ENCODE measurements around the gene KRTAP3-2. TPM values are rescaled to one million over a fixed set of nuclear protein-coding genes. Genes with fewer than 3 reads are reported as not detected.

The KRTAP3-2 gene
- polyA plus RNA-seq, 1 donor from 2014 or later: not detected

DNA sequence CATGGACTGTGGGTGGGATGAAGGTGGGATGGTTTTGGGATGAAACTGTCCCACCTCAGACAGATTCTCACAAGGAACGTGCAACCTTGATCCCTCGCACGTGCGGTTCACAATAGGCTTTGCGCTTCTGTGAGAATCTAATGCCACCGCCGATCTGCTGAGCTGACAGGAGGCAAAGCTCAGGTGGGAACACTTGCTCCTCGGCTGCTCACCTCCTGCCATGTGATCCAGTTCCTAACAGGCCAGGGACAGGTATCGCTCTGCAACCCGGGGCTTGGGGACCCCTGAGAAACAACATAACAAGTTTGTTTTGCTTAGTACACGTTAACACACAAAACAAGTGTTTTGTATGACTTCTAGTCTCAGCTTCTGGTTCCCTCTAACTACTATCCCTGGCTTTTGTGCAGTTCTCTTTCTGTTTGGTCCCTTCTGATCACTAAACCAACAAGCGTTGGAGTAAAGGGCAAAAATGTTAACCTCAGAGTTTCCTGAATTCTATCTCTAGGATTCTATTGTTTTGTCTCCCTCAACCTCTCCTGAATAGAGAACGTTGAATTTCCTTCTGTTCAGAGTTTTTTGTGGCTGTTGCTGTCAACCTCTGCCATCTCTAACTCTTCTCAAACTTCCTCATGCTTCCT, 17.0 kb upstream of the KRTAP3-2 start:
- Mint-ChIP-seq H3K9me3 (peaks cover 3 to 6% (median 4%) of the 10 kb centered on the region in 3 donors), H3K27me3 (no peaks in the 10 kb centered on the region), H3K27ac (no peak overlapping the region), H3K4me3 (no peak overlapping the region), H3K36me3 (no peaks in the 10 kb centered on the region), H3K4me1 (no peaks in the 10 kb centered on the region)

DNA sequence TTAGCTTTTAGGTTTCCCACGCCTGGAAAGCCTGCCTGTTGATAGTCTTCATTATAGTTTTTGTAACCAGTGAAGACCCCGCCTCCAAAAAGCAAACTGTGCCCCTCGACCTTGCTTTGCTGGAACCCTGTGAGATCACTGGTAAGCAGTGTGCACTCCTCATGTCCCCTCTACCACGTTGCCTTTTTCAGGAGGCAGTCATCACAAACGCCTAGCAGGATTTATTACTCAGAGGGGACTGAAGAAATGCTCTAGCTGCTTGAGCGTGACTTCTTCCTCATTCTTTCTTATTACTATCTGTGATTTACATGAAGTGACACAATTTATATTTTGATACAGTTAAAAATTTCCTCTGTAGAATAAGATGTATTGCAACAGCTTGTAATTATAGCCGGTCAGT, 15.7 kb upstream of the KRTAP3-2 start:
- Mint-ChIP-seq H3K9me3 (no peaks in the 10 kb centered on the region), H3K36me3 (no peaks in the 10 kb centered on the region), H3K27me3 (no peaks in the 10 kb centered on the region), H3K4me3 (no peak overlapping the region), H3K4me1 (no peaks in the 10 kb centered on the region), H3K27ac (no peak overlapping the region)

DNA sequence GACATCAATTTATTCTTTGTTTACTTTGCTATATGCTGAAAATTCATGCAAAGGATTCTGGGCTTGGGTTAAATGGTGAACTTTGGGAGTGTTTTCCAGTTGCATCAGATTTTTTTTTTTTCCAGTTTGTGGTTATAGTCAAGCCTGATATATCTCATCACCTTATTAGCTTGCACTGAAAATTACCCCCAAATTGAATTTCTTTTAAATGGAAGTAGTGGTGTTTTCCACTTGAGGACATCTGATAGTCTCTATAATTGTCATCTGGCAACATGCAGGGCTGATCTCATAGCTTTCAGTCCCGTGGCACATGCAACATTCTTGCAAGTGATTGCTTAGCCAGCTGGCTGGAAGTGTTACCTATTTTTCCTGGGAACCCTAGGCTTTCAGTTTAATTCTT, 13.9 kb upstream of the KRTAP3-2 start:
- Mint-ChIP-seq H3K36me3 (no peaks in the 10 kb centered on the region), H3K27ac (no peak overlapping the region), H3K4me1 (no peaks in the 10 kb centered on the region), H3K9me3 (no peaks in the 10 kb centered on the region), H3K27me3 (peaks cover 3% of the 10 kb centered on the region), H3K4me3 (no peak overlapping the region)

DNA sequence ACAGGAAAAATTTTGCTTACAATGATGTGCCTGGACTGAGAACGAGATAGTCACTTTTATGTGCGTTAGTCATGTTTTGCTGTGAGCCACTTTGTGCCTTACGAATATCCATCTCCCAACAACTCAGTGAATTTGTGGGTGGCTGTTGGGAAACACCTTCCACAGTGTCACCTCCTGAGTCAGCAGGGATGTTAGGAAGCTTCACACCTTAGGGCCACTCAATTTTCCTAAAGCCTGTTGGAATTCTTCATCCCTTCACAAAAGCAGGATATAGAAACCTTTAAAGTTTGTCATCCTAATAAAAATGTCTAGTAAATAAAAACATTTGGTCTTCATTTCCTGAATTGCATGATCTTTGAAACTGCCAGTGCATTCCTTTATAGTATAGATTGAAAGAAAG, 13.5 kb upstream of the KRTAP3-2 start:
- H3K36me3 Mint-ChIP-seq: no peaks in the 10 kb centered on the region
- no peaks in the 10 kb centered on the region for H3K4me1 Mint-ChIP-seq
- no peak overlapping the region for H3K27ac Mint-ChIP-seq
- H3K9me3 Mint-ChIP-seq: no peaks in the 10 kb centered on the region
- no peak overlapping the region for H3K4me3 Mint-ChIP-seq
- H3K27me3 Mint-ChIP-seq: peaks cover 3% of the 10 kb centered on the region

DNA sequence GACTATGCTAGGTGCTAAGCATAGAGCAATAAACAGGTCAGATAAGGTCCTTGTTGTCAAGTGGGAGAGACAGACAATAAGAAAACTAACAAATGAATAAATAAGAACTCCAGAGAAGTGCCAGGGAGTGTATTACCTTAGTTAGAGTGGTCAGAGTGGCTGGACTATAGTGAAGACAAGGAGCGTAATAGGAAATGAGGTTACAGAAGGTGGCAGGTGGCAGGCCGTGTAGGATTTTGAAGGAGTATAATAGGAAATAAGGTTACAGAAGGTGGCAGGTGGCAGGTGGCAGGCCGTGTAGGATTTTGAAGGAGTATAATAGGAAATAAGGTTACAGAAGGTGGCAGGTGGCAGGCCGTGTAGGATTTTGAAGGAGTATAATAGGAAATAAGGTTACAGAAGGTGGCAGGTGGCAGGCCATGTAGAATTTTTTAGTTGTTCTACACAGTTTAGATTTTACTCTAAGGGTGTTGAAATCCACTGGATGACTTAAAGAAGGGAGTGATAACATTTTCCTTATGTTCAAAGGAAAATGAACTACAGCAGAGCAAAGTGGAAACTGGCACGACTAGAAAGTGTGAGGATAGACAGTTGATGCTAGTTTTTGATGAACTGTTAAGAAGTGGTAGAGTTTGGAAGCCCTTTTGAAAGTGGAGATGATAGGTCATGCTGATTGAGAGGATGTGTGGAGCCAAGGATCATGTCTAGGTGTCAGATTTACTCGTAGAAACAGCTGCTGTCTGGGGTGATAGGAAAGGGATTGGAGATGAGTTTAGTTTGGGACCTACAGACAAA, 12.8 kb upstream of the KRTAP3-2 start:
- Mint-ChIP-seq H3K9me3 (no peaks in the 10 kb centered on the region), H3K36me3 (no peaks in the 10 kb centered on the region), H3K4me3 (no peak overlapping the region), H3K27me3 (peaks cover 3% of the 10 kb centered on the region), H3K4me1 (no peaks in the 10 kb centered on the region), H3K27ac (no peak overlapping the region)

DNA sequence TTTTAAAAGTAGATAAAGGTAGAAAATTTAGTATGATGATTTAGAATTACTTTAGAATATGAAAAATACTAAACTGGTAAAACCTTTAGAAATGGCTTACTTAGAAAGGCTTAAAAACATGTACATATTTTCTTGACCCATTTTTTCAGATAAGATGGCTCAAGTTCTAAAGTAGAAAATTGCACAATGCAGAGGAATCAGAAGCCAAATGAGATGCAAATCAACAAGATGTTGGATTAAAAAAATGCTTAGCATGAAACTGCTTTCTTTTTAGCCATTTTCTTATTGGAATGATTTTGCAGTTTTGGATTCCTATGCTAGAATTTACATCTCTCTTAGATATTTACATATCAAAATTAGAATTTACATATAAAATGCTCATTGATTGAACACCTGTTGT, 10.7 kb upstream of the KRTAP3-2 start:
- H3K36me3 Mint-ChIP-seq: no peaks in the 10 kb centered on the region
- H3K27me3 Mint-ChIP-seq: peaks cover 3% of the 10 kb centered on the region
- H3K27ac Mint-ChIP-seq: no peak overlapping the region
- H3K4me1 Mint-ChIP-seq: no peaks in the 10 kb centered on the region
- H3K4me3 Mint-ChIP-seq: no peak overlapping the region
- H3K9me3 Mint-ChIP-seq: no peaks in the 10 kb centered on the region

DNA sequence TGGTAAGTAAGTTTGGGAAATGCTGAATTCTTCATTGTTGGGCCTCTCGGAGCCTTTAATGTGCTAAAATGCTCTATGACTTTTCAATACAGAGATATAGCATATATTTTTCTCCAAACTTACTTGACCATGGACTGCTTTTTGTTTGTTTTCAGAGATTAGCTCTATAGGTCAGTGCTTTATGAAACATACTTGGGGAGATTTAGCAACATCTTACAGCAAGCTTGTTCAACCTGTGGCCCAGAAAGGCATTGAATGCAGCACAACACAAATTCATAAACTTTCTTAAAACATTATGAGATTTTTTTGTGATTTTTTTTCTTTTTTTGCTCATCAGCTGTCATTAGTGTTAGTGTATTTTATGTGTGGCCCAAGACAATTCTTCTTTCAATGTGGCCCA, 10.2 kb upstream of the KRTAP3-2 start:
- Mint-ChIP-seq H3K36me3 (no peaks in the 10 kb centered on the region), H3K27me3 (peaks cover 3% of the 10 kb centered on the region), H3K27ac (no peak overlapping the region), H3K9me3 (no peaks in the 10 kb centered on the region), H3K4me1 (no peaks in the 10 kb centered on the region), H3K4me3 (no peak overlapping the region)

DNA sequence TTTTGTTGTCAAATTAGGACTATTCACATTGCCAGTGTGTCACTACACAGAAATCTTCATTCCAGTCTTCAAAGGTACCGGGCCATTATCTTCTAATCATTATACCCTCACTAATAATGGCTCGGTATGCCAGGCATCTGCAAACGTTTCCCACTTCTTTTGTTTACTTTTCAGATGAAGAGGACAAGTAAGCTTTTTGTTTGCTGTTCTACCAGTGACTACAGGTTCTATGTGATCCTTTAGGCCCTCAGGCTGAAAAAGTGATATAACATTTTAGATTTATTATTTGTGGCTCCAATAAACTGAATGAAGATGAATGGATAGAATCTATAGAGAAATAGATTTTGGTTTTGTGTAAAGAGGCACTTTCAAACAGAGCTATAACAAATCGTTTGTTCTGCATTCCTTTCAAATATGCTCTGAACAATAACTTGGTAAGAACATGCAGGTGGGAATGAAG, 9.6 kb upstream of the KRTAP3-2 start:
- Mint-ChIP-seq H3K27ac (no peak overlapping the region), H3K27me3 (peaks cover 3% of the 10 kb centered on the region), H3K36me3 (no peaks in the 10 kb centered on the region), H3K9me3 (no peaks in the 10 kb centered on the region), H3K4me1 (no peaks in the 10 kb centered on the region), H3K4me3 (no peak overlapping the region)

DNA sequence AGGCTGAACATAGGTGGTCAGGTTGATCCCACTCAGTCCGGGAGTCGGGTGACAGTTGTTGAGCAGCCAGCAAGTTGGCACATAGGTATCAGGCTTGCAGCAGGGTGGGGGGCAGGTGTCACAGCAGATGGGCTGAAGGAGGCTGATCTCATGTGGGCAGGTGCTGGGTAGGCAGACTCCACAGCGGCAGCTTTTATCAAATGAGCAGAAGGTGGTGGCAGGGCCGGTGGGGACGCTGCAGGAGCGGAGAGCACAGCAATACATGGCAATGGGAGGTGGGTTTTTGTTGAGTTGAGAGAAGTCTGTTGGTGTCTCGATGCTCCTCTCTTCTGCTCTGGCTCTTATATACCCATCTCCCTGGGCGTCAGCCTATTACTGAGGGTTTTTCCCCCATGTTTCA, 9.1 kb upstream of the KRTAP3-2 start, which contains the start of gene KRTAP3-1:
KRTAP3-1 (minus strand) TSS at position 318 of the 400 bp plus-strand sequence; CDS start at position 264, 54 bp downstream.
- Mint-ChIP-seq H3K27me3 (peaks cover 3% of the 10 kb centered on the region), H3K9me3 (no peaks in the 10 kb centered on the region), H3K4me1 (no peaks in the 10 kb centered on the region), H3K4me3 (no peak within 1 kb of the TSS), H3K27ac (no peak within 1 kb of the TSS), H3K36me3 (no peaks in the 10 kb centered on the region)

DNA sequence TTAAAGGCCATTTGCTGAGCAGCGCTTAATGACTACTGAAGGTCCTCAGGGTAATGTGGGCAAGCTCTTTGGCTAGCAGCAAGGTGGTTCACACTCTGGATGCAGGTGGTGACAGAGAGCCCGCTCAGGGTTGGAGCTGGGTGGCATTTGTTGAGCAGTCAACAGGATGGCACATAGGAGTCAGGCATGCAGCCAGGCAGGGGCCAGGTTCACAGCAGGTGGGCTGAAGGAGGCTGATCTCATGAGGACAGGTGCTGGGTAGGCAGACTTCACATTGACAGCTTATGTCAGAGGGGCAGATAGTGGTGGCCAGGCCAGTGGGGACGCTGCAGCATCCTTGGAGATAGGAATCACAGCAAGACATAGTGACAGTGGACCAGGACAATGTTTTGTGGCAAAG, 4.7 kb upstream of the KRTAP3-2 start:
- no peak overlapping the region for H3K4me3 Mint-ChIP-seq
- H3K27ac Mint-ChIP-seq: no peak overlapping the region
- H3K36me3 Mint-ChIP-seq: no peaks in the 10 kb centered on the region
- peaks cover 14% of the 10 kb centered on the region for H3K27me3 Mint-ChIP-seq
- no peaks in the 10 kb centered on the region for H3K4me1 Mint-ChIP-seq
- no peaks in the 10 kb centered on the region for H3K9me3 Mint-ChIP-seq

DNA sequence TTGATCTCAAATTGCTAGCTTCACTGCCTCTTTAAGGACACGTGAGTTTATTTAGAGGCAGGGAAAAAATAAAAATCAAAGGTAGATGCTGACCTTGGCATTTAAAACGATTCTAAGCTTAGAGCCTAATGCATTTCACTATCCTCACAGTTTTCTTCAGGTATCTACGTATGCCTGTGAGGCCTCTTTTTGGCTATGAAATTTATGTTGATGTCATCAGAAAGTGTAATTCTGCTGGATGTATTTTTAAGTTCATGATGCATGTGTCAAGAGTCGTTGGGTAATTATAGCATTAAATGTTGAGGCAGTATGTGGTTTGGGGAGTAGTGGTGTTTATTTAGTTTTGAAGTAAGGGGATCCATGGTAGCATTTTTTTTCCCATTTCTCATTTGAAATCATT, 4.2 kb upstream of the KRTAP3-2 start:
- H3K4me3 Mint-ChIP-seq: no peak overlapping the region
- no peaks in the 10 kb centered on the region for H3K36me3 Mint-ChIP-seq
- H3K4me1 Mint-ChIP-seq: no peaks in the 10 kb centered on the region
- no peak overlapping the region for H3K27ac Mint-ChIP-seq
- H3K27me3 Mint-ChIP-seq: peaks cover 18% of the 10 kb centered on the region
- H3K9me3 Mint-ChIP-seq: no peaks in the 10 kb centered on the region

DNA sequence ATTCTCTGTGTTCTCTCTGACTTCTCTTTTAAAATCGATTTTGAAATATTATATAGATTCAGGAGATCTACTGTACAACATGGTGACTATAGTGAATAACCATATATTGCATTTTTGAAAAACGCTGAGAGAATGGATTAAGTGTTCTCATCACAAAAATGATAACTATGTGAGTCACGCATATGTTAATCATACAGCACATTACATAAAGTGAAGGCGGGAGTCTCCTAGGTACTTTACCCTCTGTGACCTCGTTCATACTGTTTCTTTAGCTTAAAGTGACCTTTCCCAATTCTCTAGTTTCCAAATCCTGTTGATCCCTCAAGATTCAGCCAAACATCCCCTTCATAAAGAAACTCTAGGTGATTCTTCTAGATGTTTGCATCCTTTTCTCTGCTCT, 3.1 kb upstream of the KRTAP3-2 start:
- peaks cover 0 to 1% (median 0%) of the 10 kb centered on the region in 3 donors for H3K9me3 Mint-ChIP-seq
- no peaks in the 10 kb centered on the region for H3K36me3 Mint-ChIP-seq
- H3K4me3 Mint-ChIP-seq: no peak overlapping the region
- no peaks in the 10 kb centered on the region for H3K4me1 Mint-ChIP-seq
- H3K27ac Mint-ChIP-seq: no peak overlapping the region
- peaks cover 18% of the 10 kb centered on the region for H3K27me3 Mint-ChIP-seq

DNA sequence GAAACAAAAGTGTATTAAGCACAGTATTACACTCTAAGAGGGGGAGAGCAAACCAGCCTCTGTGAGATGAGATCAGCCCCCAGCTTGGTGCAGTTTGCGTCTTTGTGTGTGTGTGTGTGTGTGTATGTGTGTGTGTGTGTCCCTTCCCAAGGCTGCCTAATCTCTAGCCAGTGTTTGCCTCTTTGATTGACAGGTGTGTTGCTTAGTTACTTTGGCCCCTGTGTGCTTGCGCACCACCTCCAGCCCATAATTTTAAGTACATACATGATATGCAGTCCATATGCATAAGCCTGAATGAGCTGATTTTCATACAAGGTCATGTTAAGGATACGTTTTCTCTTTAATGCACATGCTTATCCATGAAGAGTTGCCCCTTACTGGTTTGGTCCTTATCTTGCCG, 2.1 kb upstream of the KRTAP3-2 start:
- H3K9me3 Mint-ChIP-seq: peaks cover 0 to 1% (median 1%) of the 10 kb centered on the region in 3 donors
- peaks cover 23% of the 10 kb centered on the region for H3K27me3 Mint-ChIP-seq
- no peaks in the 10 kb centered on the region for H3K4me1 Mint-ChIP-seq
- no peaks in the 10 kb centered on the region for H3K36me3 Mint-ChIP-seq
- no peak overlapping the region for H3K4me3 Mint-ChIP-seq
- no peak overlapping the region for H3K27ac Mint-ChIP-seq

DNA sequence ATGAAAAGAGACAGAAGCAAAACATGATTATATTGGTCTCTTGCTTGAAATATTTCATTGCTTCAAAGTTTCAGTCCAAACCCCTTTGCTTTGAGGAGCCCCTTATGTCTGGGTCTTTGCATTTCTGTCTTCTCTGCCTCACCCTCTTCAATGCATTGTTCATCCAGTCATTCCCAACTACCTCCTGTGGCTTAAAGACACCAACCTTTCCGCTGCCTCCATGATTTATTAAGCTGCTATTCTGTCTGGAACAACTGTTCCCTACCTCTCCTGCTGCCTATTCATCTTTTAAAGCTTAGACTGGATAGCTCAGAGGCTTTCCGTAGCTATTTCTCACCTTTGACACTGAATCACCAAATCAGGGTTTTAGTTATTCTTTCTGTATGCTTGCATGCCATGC, 2.3 kb downstream of the KRTAP3-2 start:
- H3K36me3 Mint-ChIP-seq: no peaks in the 10 kb centered on the region
- H3K9me3 Mint-ChIP-seq: peaks cover 0 to 1% (median 1%) of the 10 kb centered on the region in 3 donors
- no peaks in the 10 kb centered on the region for H3K4me1 Mint-ChIP-seq
- H3K27ac Mint-ChIP-seq: no peak overlapping the region
- H3K4me3 Mint-ChIP-seq: no peak overlapping the region
- H3K27me3 Mint-ChIP-seq: peaks cover 35% of the 10 kb centered on the region

DNA sequence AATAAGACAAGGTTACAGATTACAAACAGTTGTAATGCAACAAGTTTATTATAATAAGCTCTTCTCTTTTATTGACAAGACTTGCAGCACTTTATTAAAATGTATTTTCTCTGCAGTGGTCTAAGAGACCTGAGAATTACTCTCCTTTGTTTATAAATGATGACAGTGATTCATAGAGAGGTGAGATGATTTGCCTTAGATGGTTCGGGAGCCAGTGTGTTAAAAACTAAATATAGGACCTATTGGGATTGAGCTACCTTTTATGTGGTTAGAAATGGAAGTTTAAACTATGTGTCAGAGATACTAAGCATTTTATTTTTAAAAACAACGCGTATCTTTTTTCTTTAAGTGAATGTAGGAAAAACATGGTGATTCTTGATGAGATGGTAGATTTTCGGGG, 2.9 kb downstream of the KRTAP3-2 start:
- no peak overlapping the region for H3K27ac Mint-ChIP-seq
- peaks cover 0 to 1% (median 1%) of the 10 kb centered on the region in 3 donors for H3K9me3 Mint-ChIP-seq
- no peaks in the 10 kb centered on the region for H3K36me3 Mint-ChIP-seq
- H3K4me1 Mint-ChIP-seq: no peaks in the 10 kb centered on the region
- H3K27me3 Mint-ChIP-seq: peaks cover 38% of the 10 kb centered on the region
- no peak overlapping the region for H3K4me3 Mint-ChIP-seq

DNA sequence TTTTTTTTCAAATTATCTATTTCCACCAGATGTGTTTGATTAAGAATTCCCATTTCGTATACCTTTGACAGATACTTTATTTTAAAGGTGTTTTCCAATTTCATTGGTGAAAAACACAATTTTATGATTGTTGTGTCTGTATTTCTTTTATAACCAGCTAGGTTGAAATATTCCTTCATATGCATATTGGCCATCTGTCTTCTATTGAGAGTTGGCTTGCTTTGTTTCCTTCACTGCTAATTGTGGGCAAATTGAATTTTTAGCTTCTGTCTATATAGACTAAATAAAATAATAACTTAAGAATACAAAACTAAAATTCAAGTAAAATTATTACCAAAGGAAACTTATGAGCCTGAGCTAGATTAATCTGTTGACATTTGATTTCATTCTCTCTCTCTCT, 4.6 kb downstream of the KRTAP3-2 start:
- no peaks in the 10 kb centered on the region for H3K36me3 Mint-ChIP-seq
- peaks cover 38% of the 10 kb centered on the region for H3K27me3 Mint-ChIP-seq
- H3K4me1 Mint-ChIP-seq: no peaks in the 10 kb centered on the region
- H3K27ac Mint-ChIP-seq: no peak overlapping the region
- peaks cover 1 to 3% (median 1%) of the 10 kb centered on the region in 3 donors for H3K9me3 Mint-ChIP-seq
- H3K4me3 Mint-ChIP-seq: no peak overlapping the region
